Gastrocnemius medialis (tissue), 4 donors: Measurements from ENCODE around the gene CACNA1B. TPM values are rescaled to one million over a fixed set of nuclear protein-coding genes. Genes with fewer than 3 reads are reported as not detected.

Experiments used
- ATAC-seq, 2 donors: fragments of 150-250 bp; one replicate each; pipeline ENCODE4 v1.9.1; 2016
- DNase-seq, 2 donors: peaks; one replicate each; pipeline ENCODE4 v3.0.0-alpha.2; 2019
- H3K27ac ChIP-seq, 4 donors: fragments of 200-600 bp; sonication (generic); 1 replicate in 1 of 4; 2 replicates in 3 of 4; pipeline ENCODE4 v1.5.1; 2016 to 2018; ENCODE audit warnings: mild to moderate bottlenecking in 2 of 4, moderate library complexity in 1 of 4
- H3K27me3 ChIP-seq, 3 donors: fragments of 200-600 bp; sonication (generic) in 2 of 3; 1 replicate in 1 of 3; 2 replicates in 2 of 3; pipeline versions ENCODE4 v1.5.1 to v1.6.0; 2016 to 2019; ENCODE audit warnings: mild to moderate bottlenecking in 1 of 3, moderate library complexity in 1 of 3
- H3K36me3 ChIP-seq, 2 donors: fragments of 200-600 bp; sonication (generic) in 1 of 2; one replicate each; pipeline ENCODE4 v1.5.1; 2017 to 2018
- H3K4me1 ChIP-seq, 2 donors: fragments of 200-600 bp; sonication (generic) in 1 of 2; one replicate each; pipeline ENCODE4 v1.5.1; 2016 to 2017; ENCODE audit warnings: mild to moderate bottlenecking in 2 of 2
- H3K4me3 ChIP-seq, 4 donors: fragments of 200-600 bp; sonication (generic) in 3 of 4; 1 replicate in 1 of 4; 2 replicates in 3 of 4; pipeline ENCODE4 v1.5.1; 2016 to 2019; ENCODE audit warnings: mild to moderate bottlenecking in 2 of 4
- H3K9me3 ChIP-seq, 3 donors: fragments of 200-600 bp; sonication (generic) in 2 of 3; 1 replicate in 1 of 3; 2 replicates in 2 of 3; pipeline ENCODE4 v1.5.1; 2016 to 2019
- POLR2A ChIP-seq, 2 donors: fragments of 450-650 bp; IDR thresholded peaks; one replicate each; pipeline ENCODE4 v1.6.1; 2017; ENCODE audit warnings: antibody characterized with exemption in 2 of 2, mild to moderate bottlenecking in 2 of 2, moderate library complexity in 2 of 2
- in situ Hi-C, 4 donors: fragments of 200-750 bp; cut with MboI; loops; one replicate each; pipeline versions ENCODE4 v1.15.0 to v1.8.0; 2017; ENCODE audit warnings: low sequenced_read_pairs in 4 of 4
- intact Hi-C: fragments of 100-400 bp; cut with DNase I; formaldehyde crosslinking; loops from one replicate; pipeline ENCODE4 v1.15.1; 2023; ENCODE audit warnings: low total_unique reads
- total RNA-seq, 4 donors: library from RNA; depleted of rRNA; stranded (reverse); fragments of >200 nt; gene quantifications; one replicate each; pipeline versions ENCODE4 v1.1.0 to v1.2.3, GENCODE V29; 2016
- TF ChIP-seq, protein P1 (sequence below), 5 experiments: fragments of 450-650 bp in 3 of 5; fragments of 200-600 bp in 2 of 5; sonication (generic) in 2 of 5; IDR thresholded peaks in 4 of 5; conservative IDR thresholded peaks in 1 of 5; 1 replicate in 4 of 5; 2 replicates in 1 of 5; pipeline ENCODE4 v1.5.1; 2016 to 2019; ENCODE audit warnings: antibody characterized with exemption in 5 of 5, mild to moderate bottlenecking in 3 of 5, moderate library complexity in 3 of 5

CACNA1B gene
- total RNA-seq, 4 donors from 2014 or later, result 0.07 TPM; not detected in 3

DNA sequence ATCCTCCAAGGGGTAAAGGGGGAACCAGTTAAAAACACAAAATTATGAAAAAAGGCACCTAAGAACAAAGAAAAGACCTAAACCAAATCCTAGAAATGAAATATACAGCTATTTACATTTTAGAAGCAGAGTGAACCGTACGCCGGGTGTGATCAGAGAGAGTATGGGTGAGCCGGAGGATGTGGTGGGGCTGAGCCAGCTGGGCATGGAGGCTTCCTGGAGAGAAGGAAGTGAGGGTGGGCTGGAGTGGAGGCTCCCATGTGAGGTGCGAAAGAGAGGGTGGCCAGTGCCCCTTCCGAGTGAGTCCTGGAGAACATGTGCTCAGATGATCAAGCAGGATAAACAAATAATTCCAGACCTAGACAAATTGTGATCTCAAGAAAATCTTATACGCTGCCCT is 111.6 kb downstream of the CACNA1B start:
- Histone ChIP-seq H3K9me3 (no peaks in the 10 kb centered on the region), H3K4me3 (no peak overlapping the region), H3K4me1 (no peaks in the 10 kb centered on the region), H3K36me3 (no peaks in the 10 kb centered on the region), H3K27me3 (peaks cover 0 to 12% (median under 1%) of the 10 kb centered on the region in 3 donors), H3K27ac (no peak overlapping the region)
- intact Hi-C loops, result no loop called here
- DNase-seq, result no peak
- TF ChIP-seq, protein P1, sequence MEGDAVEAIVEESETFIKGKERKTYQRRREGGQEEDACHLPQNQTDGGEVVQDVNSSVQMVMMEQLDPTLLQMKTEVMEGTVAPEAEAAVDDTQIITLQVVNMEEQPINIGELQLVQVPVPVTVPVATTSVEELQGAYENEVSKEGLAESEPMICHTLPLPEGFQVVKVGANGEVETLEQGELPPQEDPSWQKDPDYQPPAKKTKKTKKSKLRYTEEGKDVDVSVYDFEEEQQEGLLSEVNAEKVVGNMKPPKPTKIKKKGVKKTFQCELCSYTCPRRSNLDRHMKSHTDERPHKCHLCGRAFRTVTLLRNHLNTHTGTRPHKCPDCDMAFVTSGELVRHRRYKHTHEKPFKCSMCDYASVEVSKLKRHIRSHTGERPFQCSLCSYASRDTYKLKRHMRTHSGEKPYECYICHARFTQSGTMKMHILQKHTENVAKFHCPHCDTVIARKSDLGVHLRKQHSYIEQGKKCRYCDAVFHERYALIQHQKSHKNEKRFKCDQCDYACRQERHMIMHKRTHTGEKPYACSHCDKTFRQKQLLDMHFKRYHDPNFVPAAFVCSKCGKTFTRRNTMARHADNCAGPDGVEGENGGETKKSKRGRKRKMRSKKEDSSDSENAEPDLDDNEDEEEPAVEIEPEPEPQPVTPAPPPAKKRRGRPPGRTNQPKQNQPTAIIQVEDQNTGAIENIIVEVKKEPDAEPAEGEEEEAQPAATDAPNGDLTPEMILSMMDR (IDR thresholded peaks at IDR 0.05 in 4 of 5, conservative IDR thresholded peaks at IDR 0.05 in 1 of 5), result no peak
- TF ChIP-seq POLR2A (IDR thresholded peaks at IDR 0.05), result no peak
- ATAC-seq, result no peak
- in situ Hi-C loops, result no loop called here

DNA sequence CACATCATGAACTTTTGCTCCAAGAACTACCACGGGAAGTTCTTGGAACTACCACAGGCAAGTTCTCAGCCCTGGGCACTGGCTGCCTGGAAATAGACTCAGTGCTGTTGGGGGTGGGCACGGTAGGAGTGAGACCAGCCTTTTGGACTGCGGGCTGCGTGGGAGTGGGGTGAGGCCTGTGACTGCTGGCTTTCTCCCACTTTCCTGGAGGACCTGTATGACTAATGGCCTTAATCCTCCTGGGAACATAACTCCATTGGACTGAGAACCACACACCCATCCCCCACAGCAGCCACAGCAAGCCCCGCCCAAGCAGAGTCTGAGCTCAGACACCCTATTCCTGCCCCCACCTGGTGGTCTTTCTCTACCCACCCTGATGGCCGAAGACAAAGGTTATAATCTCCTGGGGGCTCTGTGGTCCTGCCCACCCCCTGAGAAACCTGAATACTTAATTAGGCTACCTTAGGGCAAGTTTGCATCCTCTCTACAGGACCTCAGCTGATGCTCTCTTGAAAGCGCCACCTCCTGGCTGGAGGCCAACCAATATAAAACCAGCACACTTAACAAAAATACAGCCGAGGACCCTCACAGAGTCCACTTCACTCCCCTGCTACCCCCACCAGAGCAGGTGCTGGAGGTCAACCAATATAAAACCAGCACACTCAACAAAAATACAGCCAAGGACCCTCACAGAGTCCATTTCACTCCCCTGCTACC is 112.6 kb downstream of the CACNA1B start:
- Histone ChIP-seq H3K4me3 (no peak overlapping the region), H3K27ac (no peak overlapping the region), H3K36me3 (no peaks in the 10 kb centered on the region), H3K27me3 (peaks cover 0 to 12% (median 3%) of the 10 kb centered on the region in 3 donors), H3K4me1 (no peaks in the 10 kb centered on the region), H3K9me3 (no peaks in the 10 kb centered on the region)
- intact Hi-C loops, result no loop called here
- TF ChIP-seq, protein P1 (IDR thresholded peaks at IDR 0.05 in 4 of 5, conservative IDR thresholded peaks at IDR 0.05 in 1 of 5), result no peak
- TF ChIP-seq POLR2A (IDR thresholded peaks at IDR 0.05), result no peak
- DNase-seq (no peak), ATAC-seq (no peak)
- in situ Hi-C loops, result no loop called here

DNA sequence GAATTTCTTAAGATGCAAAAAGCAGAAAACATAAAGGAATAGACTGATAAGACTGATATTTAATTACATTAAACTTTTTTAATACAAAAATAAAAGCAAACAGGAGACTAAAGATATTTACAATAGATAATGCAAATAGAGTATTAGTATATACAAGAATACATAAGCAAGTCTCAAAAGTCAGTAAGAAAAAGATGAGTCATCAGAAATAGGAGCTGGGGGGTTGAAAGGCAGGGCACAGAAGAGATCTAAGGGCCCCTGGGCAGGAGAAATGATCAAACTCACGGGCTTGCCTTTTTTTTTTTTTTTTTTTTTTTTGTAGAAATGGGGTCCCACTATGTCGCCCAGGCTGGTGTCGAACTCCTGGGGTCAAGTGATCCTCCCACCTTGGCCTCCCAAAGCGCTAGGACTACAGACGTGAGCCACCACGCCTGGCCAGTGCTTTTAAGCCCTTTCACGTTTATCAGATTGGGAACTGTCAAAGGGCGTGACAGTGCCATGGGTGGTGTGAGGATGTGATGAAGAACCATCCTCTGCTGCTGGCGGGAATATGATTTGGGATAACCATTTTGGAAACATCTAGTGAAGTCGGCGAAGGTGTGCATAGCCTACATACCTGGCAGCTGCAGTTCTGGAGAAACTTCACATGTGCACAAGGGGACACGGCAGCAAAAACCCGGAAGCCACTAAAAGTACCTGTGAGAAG is 126.1 kb downstream of the CACNA1B start:
- intact Hi-C loops, result no loop called here
- TF ChIP-seq, protein P1 (IDR thresholded peaks at IDR 0.05 in 4 of 5, conservative IDR thresholded peaks at IDR 0.05 in 1 of 5), result no peak
- no peak for TF ChIP-seq POLR2A (IDR thresholded peaks at IDR 0.05)
- in situ Hi-C loops, result no loop called here
- Histone ChIP-seq H3K9me3 (no peaks in the 10 kb centered on the region), H3K27ac (no peak overlapping the region), H3K36me3 (no peaks in the 10 kb centered on the region), H3K27me3 (peaks cover 0 to 7% (median 0%) of the 10 kb centered on the region in 3 donors), H3K4me1 (no peaks in the 10 kb centered on the region), H3K4me3 (no peak overlapping the region)
- no peak for ATAC-seq
- no peak for DNase-seq

DNA sequence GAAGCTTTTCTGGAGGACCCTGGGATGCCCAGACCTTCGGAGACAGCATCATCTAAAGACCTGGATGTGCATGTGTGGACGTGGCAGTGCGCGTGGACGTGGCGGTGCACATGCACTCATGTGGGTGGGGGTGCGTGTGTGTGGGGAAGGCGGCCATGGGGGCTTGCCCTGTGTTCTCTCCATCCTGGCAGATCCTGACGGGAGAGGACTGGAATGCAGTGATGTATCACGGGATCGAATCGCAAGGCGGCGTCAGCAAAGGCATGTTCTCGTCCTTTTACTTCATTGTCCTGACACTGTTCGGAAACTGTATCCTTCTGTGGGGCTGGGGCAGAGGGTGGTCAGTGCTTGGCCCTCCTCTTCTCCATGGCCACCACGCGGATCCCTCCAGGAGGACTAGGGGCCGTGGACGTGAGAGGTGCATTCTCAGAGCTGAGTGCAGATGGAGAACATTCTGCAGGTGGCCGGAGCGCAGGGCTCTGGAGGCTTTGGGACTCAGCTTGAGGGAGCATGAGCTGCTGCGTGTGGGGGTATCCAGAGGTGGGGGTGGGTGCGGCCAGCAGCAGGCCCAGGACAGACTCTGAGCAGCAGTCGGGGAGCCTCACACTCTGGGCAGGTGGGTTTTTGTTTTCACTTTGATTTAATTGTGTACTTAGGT is 129.1 kb downstream of the CACNA1B start:
- in situ Hi-C loops, result no loop called here
- Histone ChIP-seq H3K27me3 (peaks cover 0 to 7% (median 0%) of the 10 kb centered on the region in 3 donors), H3K4me1 (no peaks in the 10 kb centered on the region), H3K27ac (no peak overlapping the region), H3K36me3 (no peaks in the 10 kb centered on the region), H3K9me3 (no peaks in the 10 kb centered on the region), H3K4me3 (no peak overlapping the region)
- TF ChIP-seq POLR2A (IDR thresholded peaks at IDR 0.05), result no peak
- TF ChIP-seq, protein P1 (IDR thresholded peaks at IDR 0.05 in 4 of 5, conservative IDR thresholded peaks at IDR 0.05 in 1 of 5), result no peak
- DNase-seq (no peak), ATAC-seq (no peak)
- intact Hi-C loops, result no loop called here
